HG02678 (cell line): ENCODE data around the gene SLC35A2.
"Not testable (repeated sequence)": the region's sequence is repeated elsewhere in the genome, so short reads cannot be mapped to it uniquely, and the experiment has no call there.

ENCODE experiments used
- ATAC-seq: cut with Tn5 transposase; IDR thresholded peaks from one replicate; pipeline ENCODE4 v1.9.1; 2021; ENCODE audit warnings: mild to moderate bottlenecking, moderate library complexity; ENCODE audit not compliant: unreplicated experiment

The SLC35A2 gene

GRCh38 chrX:48854121-48854804 lies 57.2 kb downstream of the SLC35A2 start:
- not testable (repeated sequence) for ATAC-seq

- not testable (repeated sequence) for ATAC-seq
Measured at GRCh38 chrX:48853494-48853893, 58.0 kb downstream of the SLC35A2 start.
